ENCODE data around the gene MPRIP. TPM values are rescaled to one million over a fixed set of nuclear protein-coding genes. Genes with fewer than 3 reads are reported as not detected.

Gene MPRIP
- total and polyA plus RNA-seq, 2 of the 13 experiments (the other 11 are each of a cell fraction or from before 2014, with no cell fraction given), result 50.2 to 52.4 TPM

DNA sequence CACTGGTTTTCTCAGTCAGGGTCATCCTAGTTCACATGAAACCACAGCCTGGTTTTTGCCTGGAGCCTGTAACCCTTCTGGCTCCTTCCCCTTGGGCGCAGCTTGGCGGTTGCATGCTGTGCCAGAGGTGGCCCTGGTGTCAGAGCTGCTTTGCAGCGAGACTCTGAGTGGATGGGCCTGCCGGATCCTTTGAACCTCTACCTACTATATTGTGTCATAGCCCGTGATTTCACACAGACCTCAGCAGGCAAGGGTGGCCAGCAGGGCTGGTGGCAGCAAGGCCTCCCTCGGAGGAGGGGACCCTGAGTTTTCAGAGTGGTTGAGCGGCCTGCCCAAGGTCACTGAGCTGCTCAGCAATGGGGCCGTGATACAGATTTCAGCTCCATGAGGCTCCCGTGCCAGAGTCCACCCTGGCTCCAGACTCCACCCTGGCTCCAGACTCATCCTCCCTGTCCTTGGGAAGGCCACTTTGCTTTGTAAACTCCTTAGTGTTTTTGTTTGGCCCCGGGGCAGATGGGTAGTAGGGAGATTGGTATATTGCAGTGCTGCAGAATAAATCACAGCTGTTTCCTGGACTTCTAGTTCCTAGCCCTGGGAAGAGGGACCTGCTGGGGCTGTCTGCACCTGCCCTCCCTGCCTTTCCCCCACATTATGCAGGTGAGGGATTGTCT is 9.7 kb downstream of the MPRIP start (continued):
- TF ChIP-seq NONO (IDR thresholded peaks at IDR 0.05) (no peak), NONO (CRISPR knock-in tag; conservative IDR thresholded peaks at IDR 0.05) (no peak), RXRA (CRISPR knock-in tag; IDR thresholded peaks at IDR 0.05) (peak; percentile 44; the same call in 1 of the 2 replicates), ZNF629 (CRISPR knock-in tag; conservative IDR thresholded peaks at IDR 0.05) (0 out of 2 replicates have a peak, but pooled peaks have one; percentile 20), ZNF510 (CRISPR knock-in tag; IDR thresholded peaks at IDR 0.05; ENCODE audit: low read depth) (no peak), SP2 (CRISPR knock-in tag; IDR thresholded peaks at IDR 0.05) (no peak), KAT2B (IDR thresholded peaks at IDR 0.05; ENCODE audit: borderline replicate concordance, low read depth, low read length) (no peak), KMT2A (CRISPR knock-in tag; IDR thresholded peaks at IDR 0.05) (peak; percentile 44; the same call in 1 of the 2 replicates), SRSF9 (IDR thresholded peaks at IDR 0.05; ENCODE audit: borderline replicate concordance, insufficient read depth, low read depth, low read length, poor library complexity, severe bottlenecking) (no peak), RXRB (CRISPR knock-in tag; IDR thresholded peaks at IDR 0.05; ENCODE audit: borderline replicate concordance) (0 out of 2 replicates have a peak, but pooled peaks have one; percentile 14), ZFP41 (CRISPR knock-in tag; IDR thresholded peaks at IDR 0.05; ENCODE audit: borderline replicate concordance) (no peak), TOPORS (CRISPR knock-in tag; IDR thresholded peaks at IDR 0.05) (no peak), ZNF841 (CRISPR knock-in tag; IDR thresholded peaks at IDR 0.05; ENCODE audit: borderline replicate concordance) (no peak)
- TF ChIP-seq, protein P1, sequence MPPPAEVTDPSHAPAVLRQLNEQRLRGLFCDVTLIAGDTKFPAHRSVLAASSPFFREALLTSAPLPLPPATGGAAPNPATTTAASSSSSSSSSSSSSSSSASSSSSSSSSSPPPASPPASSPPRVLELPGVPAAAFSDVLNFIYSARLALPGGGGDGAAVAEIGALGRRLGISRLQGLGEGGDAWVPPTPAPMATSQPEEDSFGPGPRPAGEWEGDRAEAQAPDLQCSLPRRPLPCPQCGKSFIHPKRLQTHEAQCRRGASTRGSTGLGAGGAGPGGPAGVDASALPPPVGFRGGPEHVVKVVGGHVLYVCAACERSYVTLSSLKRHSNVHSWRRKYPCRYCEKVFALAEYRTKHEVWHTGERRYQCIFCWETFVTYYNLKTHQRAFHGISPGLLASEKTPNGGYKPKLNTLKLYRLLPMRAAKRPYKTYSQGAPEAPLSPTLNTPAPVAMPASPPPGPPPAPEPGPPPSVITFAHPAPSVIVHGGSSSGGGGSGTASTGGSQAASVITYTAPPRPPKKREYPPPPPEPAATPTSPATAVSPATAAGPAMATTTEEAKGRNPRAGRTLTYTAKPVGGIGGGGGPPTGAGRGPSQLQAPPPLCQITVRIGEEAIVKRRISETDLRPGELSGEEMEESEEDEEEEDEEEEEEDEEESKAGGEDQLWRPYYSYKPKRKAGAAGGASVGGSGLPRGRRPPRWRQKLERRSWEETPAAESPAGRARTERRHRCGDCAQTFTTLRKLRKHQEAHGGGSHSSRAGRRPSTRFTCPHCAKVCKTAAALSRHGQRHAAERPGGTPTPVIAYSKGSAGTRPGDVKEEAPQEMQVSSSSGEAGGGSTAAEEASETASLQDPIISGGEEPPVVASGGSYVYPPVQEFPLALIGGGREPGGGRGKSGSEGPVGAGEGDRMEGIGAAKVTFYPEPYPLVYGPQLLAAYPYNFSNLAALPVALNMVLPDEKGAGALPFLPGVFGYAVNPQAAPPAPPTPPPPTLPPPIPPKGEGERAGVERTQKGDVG (CRISPR knock-in tag; IDR thresholded peaks at IDR 0.05; ENCODE audit: borderline replicate concordance), result 0 out of 2 replicates have a peak, but pooled peaks have one; percentile 49
- TF ChIP-seq, protein P2, sequence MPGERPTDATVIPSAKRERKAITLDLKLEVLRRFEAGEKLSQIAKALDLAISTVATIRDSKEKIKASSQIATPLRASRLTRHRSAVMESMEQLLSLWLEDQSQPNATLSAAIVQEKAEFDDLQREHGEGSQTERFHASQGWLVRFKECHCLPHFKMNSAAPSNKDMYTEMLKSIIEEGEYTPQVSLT (CRISPR knock-in tag; IDR thresholded peaks at IDR 0.05; ENCODE audit: borderline replicate concordance, low read depth), result no peak
- TF ChIP-seq, protein P3, sequence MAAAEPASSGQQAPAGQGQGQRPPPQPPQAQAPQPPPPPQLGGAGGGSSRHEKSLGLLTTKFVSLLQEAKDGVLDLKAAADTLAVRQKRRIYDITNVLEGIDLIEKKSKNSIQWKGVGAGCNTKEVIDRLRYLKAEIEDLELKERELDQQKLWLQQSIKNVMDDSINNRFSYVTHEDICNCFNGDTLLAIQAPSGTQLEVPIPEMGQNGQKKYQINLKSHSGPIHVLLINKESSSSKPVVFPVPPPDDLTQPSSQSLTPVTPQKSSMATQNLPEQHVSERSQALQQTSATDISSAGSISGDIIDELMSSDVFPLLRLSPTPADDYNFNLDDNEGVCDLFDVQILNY (CRISPR knock-in tag; conservative IDR thresholded peaks at IDR 0.05), result no peak
- TF ChIP-seq, protein P4, sequence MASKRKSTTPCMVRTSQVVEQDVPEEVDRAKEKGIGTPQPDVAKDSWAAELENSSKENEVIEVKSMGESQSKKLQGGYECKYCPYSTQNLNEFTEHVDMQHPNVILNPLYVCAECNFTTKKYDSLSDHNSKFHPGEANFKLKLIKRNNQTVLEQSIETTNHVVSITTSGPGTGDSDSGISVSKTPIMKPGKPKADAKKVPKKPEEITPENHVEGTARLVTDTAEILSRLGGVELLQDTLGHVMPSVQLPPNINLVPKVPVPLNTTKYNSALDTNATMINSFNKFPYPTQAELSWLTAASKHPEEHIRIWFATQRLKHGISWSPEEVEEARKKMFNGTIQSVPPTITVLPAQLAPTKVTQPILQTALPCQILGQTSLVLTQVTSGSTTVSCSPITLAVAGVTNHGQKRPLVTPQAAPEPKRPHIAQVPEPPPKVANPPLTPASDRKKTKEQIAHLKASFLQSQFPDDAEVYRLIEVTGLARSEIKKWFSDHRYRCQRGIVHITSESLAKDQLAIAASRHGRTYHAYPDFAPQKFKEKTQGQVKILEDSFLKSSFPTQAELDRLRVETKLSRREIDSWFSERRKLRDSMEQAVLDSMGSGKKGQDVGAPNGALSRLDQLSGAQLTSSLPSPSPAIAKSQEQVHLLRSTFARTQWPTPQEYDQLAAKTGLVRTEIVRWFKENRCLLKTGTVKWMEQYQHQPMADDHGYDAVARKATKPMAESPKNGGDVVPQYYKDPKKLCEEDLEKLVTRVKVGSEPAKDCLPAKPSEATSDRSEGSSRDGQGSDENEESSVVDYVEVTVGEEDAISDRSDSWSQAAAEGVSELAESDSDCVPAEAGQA (IDR thresholded peaks at IDR 0.05; ENCODE audit: low read depth), result no peak
- TF ChIP-seq, protein P4 (CRISPR knock-in tag; IDR thresholded peaks at IDR 0.05; ENCODE audit: borderline replicate concordance), result no peak
